22Rv1 (cell line): ENCODE data around the gene DNASE1L3.

Experiments
- ZFX ChIP-seq: fragments of 450-650 bp; IDR thresholded peaks from 2 replicates; pipeline ENCODE4 v1.6.1; 2017; ENCODE audit warnings: antibody characterized with exemption, borderline replicate concordance
- TF ChIP-seq, protein P1 (sequence below): fragments of 450-650 bp; IDR thresholded peaks from 2 replicates; pipeline ENCODE4 v1.5.1; 2017; ENCODE audit warnings: mild to moderate bottlenecking

DNA sequence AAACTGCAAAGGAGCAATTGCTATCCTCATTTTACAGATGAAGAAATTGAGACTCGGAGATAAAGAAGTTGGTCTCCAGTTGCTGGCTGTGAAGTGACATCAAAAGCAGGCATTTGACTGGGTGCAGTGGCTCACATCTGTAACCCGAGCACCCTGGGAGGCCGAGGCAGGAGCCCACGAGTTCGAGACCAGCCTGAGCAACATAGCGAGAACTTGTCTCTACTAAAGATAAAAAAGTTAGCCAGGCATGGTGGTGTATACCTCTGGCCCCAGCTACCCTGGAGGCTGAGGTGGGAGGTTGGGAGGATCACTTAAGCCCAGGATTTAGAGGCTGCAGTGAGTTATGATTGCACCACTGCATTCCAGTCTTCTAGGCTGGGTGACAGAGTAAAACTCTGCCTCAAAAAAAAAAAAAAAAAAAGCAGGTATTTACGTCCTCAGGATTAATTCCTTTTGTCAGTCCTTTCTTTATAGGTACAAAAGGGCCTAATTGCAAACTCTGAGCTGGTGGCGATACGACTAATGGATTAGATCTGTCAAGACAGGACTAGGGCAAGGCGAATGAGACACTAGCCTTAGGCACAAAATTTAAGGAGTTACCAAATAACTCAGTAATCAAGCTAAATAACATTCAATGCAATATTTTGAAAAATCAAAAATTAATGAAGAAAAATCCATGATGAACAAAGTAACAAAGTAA is 5.9 kb upstream of the DNASE1L3 start:
- TF ChIP-seq, protein P1, sequence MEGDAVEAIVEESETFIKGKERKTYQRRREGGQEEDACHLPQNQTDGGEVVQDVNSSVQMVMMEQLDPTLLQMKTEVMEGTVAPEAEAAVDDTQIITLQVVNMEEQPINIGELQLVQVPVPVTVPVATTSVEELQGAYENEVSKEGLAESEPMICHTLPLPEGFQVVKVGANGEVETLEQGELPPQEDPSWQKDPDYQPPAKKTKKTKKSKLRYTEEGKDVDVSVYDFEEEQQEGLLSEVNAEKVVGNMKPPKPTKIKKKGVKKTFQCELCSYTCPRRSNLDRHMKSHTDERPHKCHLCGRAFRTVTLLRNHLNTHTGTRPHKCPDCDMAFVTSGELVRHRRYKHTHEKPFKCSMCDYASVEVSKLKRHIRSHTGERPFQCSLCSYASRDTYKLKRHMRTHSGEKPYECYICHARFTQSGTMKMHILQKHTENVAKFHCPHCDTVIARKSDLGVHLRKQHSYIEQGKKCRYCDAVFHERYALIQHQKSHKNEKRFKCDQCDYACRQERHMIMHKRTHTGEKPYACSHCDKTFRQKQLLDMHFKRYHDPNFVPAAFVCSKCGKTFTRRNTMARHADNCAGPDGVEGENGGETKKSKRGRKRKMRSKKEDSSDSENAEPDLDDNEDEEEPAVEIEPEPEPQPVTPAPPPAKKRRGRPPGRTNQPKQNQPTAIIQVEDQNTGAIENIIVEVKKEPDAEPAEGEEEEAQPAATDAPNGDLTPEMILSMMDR: no peak
- TF ChIP-seq ZFX: no peak
